HG02610 (cell line): ENCODE data around the gene PUS7L.

Experiments
- ATAC-seq: cut with Tn5 transposase; IDR thresholded peaks from one replicate; pipeline ENCODE4 v1.9.1; 2021; ENCODE audit warnings: mild to moderate bottlenecking, moderate library complexity; ENCODE audit not compliant: unreplicated experiment

PUS7L gene, protein sequence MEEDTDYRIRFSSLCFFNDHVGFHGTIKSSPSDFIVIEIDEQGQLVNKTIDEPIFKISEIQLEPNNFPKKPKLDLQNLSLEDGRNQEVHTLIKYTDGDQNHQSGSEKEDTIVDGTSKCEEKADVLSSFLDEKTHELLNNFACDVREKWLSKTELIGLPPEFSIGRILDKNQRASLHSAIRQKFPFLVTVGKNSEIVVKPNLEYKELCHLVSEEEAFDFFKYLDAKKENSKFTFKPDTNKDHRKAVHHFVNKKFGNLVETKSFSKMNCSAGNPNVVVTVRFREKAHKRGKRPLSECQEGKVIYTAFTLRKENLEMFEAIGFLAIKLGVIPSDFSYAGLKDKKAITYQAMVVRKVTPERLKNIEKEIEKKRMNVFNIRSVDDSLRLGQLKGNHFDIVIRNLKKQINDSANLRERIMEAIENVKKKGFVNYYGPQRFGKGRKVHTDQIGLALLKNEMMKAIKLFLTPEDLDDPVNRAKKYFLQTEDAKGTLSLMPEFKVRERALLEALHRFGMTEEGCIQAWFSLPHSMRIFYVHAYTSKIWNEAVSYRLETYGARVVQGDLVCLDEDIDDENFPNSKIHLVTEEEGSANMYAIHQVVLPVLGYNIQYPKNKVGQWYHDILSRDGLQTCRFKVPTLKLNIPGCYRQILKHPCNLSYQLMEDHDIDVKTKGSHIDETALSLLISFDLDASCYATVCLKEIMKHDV

DNA sequence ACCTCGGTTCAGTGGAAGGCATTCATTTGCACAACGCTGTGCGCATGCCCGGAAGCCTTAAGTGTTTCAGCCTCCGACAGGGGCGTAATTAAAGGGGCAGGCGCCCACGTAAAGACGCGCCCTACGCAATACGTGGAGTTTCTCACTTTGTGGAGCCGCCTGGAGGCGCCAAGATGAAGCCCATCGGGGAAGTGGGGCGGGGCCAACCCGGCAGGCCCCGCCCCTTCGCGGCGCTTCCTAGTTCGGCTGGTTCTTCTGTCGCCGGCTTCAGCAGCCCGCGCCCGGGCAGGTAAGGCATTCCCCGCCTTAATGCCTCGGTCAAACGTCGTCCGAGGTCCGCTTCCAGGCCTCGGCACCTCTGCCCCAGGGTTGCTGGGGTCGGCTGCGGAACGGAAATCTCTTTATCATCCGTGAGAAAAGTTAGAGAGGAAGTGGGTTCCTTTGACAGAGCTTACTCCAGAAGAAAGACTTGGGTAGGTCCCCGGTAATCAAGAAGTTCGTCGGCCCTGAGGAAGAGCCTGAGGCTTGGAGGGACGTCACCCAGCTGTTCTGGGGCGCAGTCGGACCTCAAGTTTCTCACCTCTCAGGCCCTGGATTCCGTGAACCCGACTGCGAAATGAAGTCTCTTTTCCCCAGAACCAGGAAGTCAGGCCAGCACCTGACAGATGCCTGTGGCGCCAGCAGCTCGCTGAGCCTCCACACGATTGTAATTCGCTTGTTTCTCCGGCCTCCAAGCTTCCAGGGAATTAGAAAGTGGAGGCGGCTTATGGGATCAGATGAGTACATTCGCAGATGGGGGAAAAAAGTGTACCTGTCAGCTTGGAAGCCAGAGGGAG lies at the start of gene PUS7L, which contains the start of gene IRAK4:
Gene PUS7L, minus strand, starts transcription at position 63 of the 836 bp plus-strand sequence. CDS start 3,545 bp downstream, outside the sequence.
Gene IRAK4, plus strand, starts transcription at position 224 of the 836 bp plus-strand sequence. CDS start 9,161 bp downstream, outside the sequence.
- peak; percentile 95 for ATAC-seq

DNA sequence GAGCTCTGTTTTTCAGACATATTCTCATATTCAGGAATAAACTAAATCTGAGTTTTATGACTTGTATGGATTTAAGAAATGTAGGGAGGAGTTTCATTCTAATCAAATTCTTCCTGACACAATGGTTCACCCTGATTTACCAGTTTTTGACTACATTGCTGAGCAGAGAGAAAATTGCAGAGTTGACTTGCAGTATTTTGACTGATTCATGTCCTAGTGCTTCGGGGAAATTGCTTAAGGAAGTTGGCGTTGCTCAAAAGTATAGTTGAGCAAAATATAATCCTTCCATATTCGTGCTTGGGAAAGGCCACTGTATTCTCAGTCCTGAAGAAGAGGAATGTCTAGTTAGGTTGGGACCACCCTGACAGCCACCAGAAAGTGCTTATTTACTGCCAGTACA lies 48.8 kb upstream of the PUS7L start:
- no peak for ATAC-seq

DNA sequence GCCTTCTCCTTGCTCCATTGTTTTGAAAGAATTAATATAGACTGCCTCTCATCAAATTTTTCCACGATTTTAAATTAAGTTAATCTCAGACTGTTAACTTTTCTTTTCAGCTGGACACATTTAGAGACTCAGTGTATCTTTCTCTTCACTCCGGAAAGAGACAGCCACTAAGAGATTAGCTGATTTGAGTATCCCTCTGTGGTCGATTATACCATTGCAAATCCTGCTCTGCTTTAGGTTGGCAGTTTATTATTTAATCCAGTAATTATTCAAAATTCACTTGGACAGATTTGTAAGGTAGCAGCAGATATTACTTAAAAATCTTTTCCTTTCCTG lies 48.1 kb upstream of the PUS7L start:
- no peak for ATAC-seq

DNA sequence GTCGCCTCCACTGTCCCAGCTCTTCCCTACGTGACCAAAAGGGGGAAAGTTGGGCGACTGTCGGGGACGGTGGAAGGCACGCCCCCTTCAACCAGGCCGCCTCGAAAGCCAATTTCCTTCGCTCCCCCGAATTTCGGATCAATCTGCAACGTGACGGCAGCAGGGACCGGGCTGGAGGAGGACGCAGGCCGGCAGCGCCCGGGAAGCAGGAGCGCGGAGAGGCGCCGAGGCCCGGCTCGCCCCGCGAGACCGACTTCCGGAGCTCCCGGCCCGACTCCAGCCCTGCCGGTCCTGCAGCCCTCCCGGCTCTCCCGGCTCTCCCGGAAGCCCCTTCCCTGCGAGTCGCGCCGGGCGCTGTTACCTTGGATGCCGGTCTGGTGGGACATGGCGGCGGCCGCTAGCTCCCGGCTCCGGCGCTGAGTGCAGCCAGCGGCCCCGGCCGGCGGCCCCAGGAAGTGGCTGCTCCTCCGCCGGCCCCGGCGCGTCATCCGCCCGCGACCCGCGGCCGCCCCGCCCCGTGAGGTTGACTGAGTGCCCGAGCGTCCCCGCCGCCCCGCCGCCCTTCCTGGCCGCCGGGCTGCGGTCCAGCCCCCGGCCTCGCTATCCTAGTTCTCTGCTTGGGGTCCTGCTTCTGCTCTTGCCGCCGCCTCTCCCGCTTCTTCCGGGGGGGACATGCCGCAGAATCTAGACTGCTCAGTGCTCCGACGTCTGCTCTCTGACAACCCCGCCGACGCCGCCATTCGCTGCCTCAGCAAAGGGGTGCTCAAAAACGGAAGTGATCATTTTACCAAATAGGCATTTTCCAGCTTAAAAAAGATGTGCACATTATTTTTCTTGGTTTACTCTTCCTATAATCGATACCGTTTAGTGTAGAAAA lies 47.5 kb upstream of the PUS7L start, which contains the start of gene TWF1:
Gene TWF1, minus strand, starts transcription at position 458 of the 877 bp plus-strand sequence. Its CDS starts 72 bp downstream, at position 386.
- ATAC-seq: peak; percentile 97

DNA sequence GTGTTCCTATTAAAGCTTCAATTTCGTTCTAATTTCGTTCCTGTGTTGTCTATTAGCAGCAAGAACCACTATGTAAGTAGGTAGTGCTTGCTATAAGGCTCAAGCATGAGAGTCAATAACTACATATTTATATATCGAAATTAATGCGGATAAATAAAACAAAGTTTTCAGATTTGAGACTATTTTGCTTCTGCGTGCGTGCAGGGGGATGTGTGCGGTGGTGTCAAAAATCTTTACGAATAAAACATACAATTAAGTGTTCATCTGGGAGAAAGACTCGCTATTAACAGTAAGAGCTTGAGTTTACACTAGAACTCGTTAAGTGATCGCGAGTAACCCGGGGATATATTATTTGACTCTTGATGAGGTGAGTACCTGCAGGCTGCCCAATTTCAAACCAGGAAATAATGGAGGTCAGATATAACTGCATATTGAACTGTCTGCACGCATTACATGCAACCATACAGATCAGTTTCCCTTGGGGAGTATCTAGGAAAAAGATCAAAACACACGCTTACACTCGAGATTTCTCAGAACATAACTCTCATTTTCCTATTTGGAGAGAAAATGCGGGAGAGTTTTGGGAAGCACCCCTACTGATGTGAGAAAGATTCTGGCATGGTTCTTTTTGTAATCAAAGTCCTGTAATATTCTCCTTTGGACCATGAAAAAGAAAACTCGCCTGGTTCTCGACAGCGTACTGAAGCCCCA lies 46.7 kb upstream of the PUS7L start:
- no peak for ATAC-seq

DNA sequence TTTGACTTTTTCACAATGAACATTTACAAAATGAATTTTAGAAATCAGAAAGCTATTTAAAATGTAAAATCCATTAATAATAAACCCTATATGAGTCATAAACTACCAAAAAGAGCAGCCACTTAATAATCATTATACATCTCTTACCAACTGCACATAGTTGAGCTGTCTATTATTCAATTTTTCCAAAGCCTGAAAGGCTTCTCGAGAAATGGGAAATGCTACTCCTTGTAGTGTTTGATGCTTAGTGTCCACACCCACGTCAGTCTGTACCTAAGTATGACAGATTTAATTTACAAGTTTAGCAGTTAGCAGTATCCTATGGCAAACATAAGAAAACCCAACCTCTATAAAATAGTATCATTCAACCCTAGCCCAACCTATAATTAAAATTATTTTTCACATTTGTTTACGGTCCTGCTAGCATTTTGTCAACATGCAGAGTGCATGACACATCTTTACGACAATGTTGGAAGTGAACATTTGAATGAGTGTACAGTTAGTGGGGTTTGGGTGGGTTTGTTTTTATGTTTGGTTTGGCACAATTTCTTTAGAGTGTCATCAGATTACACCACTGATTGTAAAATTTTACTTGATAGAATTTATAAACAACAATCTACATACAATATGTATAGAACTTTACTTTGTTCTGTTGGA lies 39.1 kb upstream of the PUS7L start:
- ATAC-seq: no peak

DNA sequence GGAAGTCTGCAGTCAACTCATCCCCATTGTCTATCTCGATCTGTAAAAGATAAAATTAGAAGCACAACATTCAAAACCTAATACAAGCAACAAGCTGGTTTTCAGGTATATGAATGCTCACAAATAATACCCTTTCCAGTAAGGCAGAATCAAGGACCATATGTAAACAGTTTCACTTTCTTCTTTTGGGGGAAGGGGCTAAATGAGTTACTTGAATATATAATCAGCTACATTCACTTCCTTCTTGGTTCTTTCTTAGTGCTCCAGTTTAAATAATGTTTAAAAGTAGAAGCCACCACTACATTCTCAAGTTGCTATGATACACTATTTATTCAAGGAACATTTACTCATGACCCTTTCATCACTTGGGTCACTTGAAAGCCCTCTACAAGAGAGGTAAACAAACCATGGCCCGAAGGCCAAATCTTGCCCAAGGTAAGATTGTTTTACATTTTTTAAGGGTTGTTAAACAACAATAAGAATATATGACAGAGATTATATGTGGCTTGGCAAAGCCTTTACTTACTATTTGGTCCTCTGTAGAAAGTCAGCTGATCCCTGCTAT lies 37.2 kb upstream of the PUS7L start:
- ATAC-seq: no peak

DNA sequence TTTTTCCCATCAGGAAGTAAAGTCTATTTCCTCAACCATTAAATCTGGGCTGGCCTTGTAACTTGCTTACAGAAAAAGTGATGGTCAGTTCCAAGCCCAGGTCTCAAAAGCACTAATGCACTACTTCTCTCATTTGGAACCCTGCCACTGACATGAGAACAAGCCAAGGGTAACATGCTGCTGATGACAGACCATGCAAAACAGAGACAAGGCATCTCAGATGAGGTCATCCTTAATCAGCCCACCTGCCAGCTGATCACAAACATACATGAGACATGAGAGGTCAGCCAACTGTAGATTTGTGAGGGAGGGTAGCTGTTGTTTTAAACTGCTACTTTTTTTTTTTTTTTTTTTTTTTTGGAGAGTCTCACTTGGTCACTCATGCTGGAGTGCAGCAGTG lies 31.4 kb upstream of the PUS7L start:
- no peak for ATAC-seq

DNA sequence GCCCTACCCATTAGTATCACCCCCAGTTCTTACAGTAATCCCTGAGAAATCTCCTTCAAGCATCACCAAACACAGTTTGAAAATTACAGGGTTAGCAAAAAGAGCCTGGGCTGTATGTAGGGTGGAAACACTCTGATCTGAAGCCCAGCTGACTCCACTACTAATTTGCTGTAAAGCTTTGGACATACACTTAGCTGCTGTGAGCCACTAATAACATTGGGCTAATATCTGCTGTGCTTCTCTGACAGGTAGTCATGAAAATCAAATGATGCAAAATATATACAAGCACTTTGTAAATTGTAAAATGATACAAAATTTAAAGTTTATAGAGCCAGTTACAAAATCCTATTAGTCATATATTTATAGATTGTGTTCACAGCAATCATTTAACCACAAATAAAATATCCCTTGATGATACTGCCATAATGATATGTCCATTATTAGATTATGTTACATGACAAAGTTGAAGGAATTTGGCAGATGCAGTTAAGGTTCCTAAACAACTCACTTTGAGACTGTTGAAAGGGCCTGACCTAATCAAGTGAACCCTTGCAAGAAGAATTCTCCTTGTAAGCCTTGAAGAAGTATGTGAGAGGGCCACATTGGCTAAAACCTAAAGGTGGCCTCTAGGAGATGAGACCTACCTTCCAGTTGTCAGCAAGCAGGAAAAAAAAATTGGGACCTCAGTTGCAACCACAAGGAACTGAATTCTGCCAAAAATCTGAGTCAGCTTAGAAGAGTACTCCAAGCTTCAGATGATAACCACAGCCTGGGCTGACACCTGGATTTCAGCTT lies 28.5 kb upstream of the PUS7L start:
- ATAC-seq: no peak

DNA sequence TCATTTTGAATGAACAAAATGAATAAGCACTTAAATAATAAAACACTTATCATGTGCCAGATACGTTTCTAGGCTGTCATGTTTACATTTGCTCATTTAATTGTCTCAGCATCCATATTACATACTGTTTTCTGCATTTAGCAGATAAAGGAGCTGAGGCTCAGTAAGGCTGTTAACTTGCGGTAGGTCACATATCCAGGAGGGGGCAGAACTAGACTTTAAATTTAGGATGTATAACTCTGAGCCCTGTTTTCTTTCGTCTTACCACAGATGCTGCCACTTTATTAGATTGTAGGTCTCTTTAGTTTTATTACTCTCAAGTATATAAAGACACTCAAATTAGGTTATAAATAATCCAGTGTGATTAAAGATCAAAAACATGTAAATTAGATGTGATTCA lies 17.9 kb upstream of the PUS7L start:
- no peak for ATAC-seq

DNA sequence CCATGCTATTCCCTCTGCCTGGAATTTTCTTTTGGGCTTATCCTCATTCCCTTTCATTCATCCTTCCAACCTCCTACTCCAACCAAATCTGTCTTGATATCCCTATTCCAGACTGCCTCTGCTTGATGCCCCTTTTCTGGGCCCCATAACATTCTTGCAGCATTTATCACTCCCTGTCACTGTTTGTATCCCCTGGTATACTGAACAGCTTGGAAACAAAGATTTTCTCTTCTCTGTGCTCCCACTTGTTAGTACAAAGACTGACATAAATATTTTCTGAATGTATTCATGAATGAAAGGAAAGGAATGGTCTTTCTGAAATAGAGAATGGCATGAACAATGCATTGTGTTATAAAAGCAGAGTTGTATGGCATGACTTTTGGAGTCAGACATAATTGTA lies 7.7 kb upstream of the PUS7L start:
- ATAC-seq: no peak

DNA sequence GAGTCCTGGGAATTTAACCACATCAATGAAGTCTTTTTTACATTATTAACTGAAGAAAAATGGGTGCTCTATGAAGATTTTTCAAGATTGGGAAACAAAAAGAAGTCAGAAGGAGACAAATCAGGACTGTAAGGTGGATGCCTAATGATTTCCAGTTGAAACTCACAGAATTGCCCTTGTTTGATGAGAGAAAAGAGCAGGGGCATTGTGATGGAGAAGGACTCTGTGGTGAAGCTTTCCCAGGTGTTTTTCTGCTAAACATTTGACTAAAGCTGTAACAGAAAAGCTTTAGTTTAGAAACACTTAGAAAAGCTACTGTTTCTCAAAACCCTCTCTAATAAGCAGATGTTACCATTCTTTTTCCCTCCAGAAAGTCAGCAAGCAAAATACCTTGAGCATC lies 5.9 kb upstream of the PUS7L start:
- ATAC-seq: no peak

DNA sequence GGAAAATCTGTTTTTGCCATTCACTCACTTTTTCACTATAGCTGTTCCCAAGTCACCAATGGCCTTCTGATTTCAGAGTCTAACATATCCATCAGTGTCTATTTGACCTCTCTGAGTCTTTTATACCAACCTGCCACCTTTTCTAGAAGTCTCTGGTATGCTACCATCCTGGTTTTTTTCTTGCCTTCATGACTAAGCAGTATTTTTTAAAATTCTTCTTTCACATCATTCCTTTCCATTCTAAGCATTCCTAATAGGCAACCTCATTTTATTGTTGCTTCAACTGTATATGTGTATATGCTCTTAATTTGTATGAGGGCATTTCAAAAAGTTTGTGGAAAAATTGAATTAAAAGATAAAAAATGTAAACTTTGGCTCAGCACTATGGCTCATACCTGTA lies 5.2 kb upstream of the PUS7L start:
- no peak for ATAC-seq

DNA sequence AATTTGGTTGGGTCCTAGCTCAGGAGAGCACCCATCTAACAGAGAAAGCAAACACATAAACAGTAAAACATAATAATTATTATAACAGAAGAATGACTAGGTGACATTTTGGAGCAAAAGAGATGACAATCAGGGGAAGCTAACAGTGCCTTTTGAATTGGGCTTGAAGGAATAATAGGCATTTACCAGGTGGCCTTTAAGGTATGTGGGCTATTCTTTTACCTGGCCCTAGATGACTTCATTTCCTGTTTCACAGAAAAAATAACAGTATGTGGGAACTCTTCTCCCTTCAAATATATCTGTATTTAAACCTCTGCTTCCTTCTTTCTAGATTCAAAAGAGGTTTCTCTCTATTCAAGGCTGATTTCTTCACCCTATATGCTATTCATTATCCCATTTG lies 4.0 kb upstream of the PUS7L start:
- ATAC-seq: no peak

DNA sequence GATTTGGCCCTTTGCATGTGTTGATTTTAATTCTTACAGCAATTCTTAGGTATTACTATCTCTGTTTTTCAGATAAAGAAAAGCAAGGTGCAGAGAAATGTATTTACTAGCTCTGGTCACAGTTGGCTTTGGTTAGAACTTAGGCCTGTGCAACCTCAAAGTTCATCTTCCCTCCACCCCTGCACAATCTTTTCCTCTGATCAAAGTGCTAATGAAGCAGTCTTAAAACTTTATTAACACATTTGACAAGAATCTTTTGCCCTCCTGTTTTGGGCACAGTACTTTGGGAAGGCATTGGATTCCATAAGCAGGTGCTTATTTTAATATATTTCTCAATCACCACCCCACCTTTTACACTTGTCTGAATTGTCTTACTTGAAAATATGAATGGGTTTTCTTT lies 2.9 kb upstream of the PUS7L start:
- ATAC-seq: no peak

DNA sequence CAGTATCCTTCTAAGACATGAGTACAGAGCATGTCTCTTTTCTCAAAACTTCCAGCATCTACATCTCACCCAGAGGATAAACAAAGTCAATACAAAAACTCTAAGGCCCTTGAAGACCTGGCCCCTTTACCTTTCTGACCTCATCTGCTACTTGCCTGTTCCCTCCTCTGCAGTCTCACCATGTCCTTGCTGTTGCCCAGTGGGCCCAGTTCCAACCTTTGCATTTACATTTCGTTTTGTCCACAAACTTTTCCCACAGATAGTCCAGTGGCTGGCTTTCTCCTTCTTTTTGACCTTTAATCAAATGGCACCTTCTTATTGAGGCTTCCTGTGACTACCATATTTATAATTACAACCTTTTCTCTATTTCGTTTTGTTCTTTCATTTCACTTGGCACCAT lies 1.8 kb upstream of the PUS7L start:
- no peak for ATAC-seq

DNA sequence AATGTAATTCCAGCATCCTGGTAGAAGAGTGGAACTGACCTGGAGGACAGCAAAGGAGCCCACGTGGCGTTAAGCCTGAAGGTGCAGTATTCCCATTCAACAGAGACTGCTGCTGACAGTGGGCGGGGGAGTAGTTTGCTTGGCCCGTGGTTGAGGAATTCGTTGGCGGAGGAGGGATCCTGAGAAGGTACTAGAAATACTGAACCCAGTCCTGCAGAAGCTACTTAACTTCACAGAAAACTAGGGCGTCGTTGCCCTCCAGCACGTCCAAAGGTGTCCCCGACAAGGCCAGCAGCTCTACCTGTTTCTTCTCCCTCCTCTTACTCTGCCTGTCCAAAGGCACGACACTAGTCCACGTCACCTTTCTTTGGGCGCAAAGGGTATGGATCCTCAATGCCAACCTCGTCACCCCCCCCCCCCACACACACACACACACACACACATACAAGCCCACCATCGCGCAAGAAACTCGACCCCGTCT lies 303 bp downstream of the PUS7L start:
- no peak for ATAC-seq

DNA sequence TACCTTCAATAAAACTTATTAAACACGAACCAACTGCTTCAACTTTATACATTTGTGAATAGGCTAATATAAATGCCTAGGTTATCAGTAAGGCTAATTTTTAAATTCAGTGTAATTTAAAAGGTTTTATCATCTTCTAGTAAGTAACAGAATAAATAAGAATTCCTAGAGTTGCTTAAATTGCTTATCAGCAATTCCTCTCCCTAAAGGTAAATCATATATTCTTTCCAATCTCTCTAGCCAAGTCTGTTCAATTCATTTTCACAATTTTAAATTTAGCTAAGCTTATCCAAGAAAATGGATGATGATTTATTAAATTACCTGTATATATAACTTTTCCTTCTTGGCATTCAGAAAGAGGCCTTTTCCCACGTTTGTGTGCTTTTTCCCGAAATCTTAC lies 4.6 kb downstream of the PUS7L start:
- ATAC-seq: no peak
